IMR-90 (cell line): Measurements from ENCODE around the gene MAPK11. TPM values are rescaled to one million over a fixed set of nuclear protein-coding genes. Genes with fewer than 3 reads are reported as not detected.

Experiments used
- ATAC-seq: fragments of 200-7000 bp; cut with Tn5 transposase; 2 replicates; pipeline ENCODE4 v1.9.1; 2020; ENCODE audit warnings: low read depth, mild to moderate bottlenecking, moderate library complexity
- BruUV-seq: library from RNA; stranded (reverse); fragments of 400-500 nt; replicated peaks from 2 replicates; lab custom pipeline; 2021; lab: Mats Ljungman, UMichigan
- CTCF ChIA-PET: fragments of 300-600 bp; formaldehyde crosslinking; extraction: SDS; loops from one replicate; lab custom pipeline; 2021; ENCODE audit warnings: antibody characterized with exemption; lab: Yijun Ruan, JAX
- POLR2A ChIA-PET: fragments of 300-600 bp; sonication (Branson Sonifier 250); formaldehyde crosslinking; loops from one replicate; lab custom pipeline; 2022; ENCODE audit warnings: antibody characterized with exemption; ENCODE audit not compliant: unreplicated experiment; lab: Charles Lee
- DNase-seq: peaks from one replicate; pipeline ENCODE4 v3.0.0; 2013
- H2AFZ ChIP-seq: replicated peaks from 2 replicates; pipeline ENCODE3; 2013; ENCODE audit warnings: low read length, mild to moderate bottlenecking; ENCODE audit not compliant: poor library complexity
- H2AK5ac ChIP-seq: 2 replicates; pipeline ENCODE4 v1.6.1; 2013; ENCODE audit warnings: low read depth, low read length, inconsistent platforms
- H2AK9ac ChIP-seq: replicated peaks from 2 replicates; pipeline ENCODE3; 2013; ENCODE audit warnings: mild to moderate bottlenecking, low read depth, low read length, moderate library complexity; ENCODE audit not compliant: poor library complexity
- H2BK120ac ChIP-seq: 2 replicates; pipeline ENCODE4 v1.6.1; 2013; ENCODE audit warnings: low read depth, low read length, inconsistent platforms
- H2BK15ac ChIP-seq: 3 replicates; pipeline ENCODE4 v1.6.1; 2013; ENCODE audit warnings: low read depth, low read length, inconsistent platforms
- H2BK20ac ChIP-seq: 2 replicates; pipeline ENCODE4 v1.6.1; 2013; ENCODE audit warnings: low read depth, mild to moderate bottlenecking, inconsistent platforms, low read length, moderate library complexity
- H2BK5ac ChIP-seq: 2 replicates; pipeline ENCODE4 v1.6.1; 2013; ENCODE audit warnings: mild to moderate bottlenecking, low read depth, low read length, inconsistent platforms; ENCODE audit not compliant: poor library complexity, severe bottlenecking
- H3K14ac ChIP-seq: replicated peaks from 2 replicates; pipeline ENCODE4 v1.6.1; 2013; ENCODE audit warnings: low read depth, low read length, inconsistent platforms
- H3K18ac ChIP-seq: 2 replicates; pipeline ENCODE4 v1.6.1; 2013; ENCODE audit warnings: low read depth, low read length, control low read depth
- H3K23ac ChIP-seq: 2 replicates; pipeline ENCODE4 v1.6.1; 2013; ENCODE audit warnings: low read depth, low read length, inconsistent platforms
- H3K27ac ChIP-seq: 2 replicates; pipeline ENCODE4 v1.5.1; 2013; ENCODE audit warnings: mild to moderate bottlenecking, control low read depth, low read length; ENCODE audit not compliant: insufficient read depth
- H3K27me3 ChIP-seq: 2 replicates; pipeline ENCODE4 v1.6.1; 2013; ENCODE audit warnings: low read length; ENCODE audit not compliant: control insufficient read depth, insufficient read depth
- H3K36me3 ChIP-seq: 2 replicates; pipeline ENCODE4 v1.6.1; 2013; ENCODE audit warnings: low read length, mixed read lengths; ENCODE audit not compliant: control insufficient read depth, insufficient read depth
- H3K4ac ChIP-seq: 2 replicates; pipeline ENCODE4 v1.6.1; 2013; ENCODE audit warnings: low read depth, low read length, inconsistent platforms
- H3K4me1 ChIP-seq: 2 replicates; pipeline ENCODE4 v1.6.1; 2013; ENCODE audit warnings: low read length, mixed read lengths; ENCODE audit not compliant: control insufficient read depth, insufficient read depth
- H3K4me2 ChIP-seq: 2 replicates; pipeline ENCODE4 v1.6.1; 2013; ENCODE audit warnings: low read depth, mild to moderate bottlenecking, control low read depth, low read length, moderate library complexity
- H3K4me3 ChIP-seq: 2 replicates; pipeline ENCODE4 v1.5.1; 2013; ENCODE audit warnings: low read depth, mild to moderate bottlenecking, control low read depth, low read length, moderate library complexity; ENCODE audit not compliant: insufficient read depth
- H3K56ac ChIP-seq: 2 replicates; pipeline ENCODE4 v1.6.1; 2013; ENCODE audit warnings: low read length, inconsistent platforms; ENCODE audit not compliant: insufficient read depth; ENCODE audit errors: extremely low read depth
- H3K79me1 ChIP-seq, 2 experiments: 2 replicates each; pipeline ENCODE4 v1.6.1; 2013; ENCODE audit warnings: low read length in 2 of 2, inconsistent platforms in 1 of 2, low read depth in 1 of 2
- H3K9ac ChIP-seq: 2 replicates; pipeline ENCODE4 v1.6.1; 2013; ENCODE audit warnings: low read depth, low read length, control low read depth
- H3K9me1 ChIP-seq: 2 replicates; pipeline ENCODE4 v1.6.1; 2013; ENCODE audit warnings: low read length, inconsistent platforms; ENCODE audit not compliant: insufficient read depth
- H3K9me3 ChIP-seq: 2 replicates; pipeline ENCODE4 v1.6.1; 2013; ENCODE audit warnings: low read length; ENCODE audit not compliant: control insufficient read depth, insufficient read depth
- H4K20me1 ChIP-seq: 2 replicates; pipeline ENCODE4 v1.6.1; 2013; ENCODE audit warnings: low read length, inconsistent platforms; ENCODE audit not compliant: insufficient read depth
- H4K5ac ChIP-seq: 2 replicates; pipeline ENCODE4 v1.6.1; 2013; ENCODE audit warnings: mild to moderate bottlenecking, low read depth, low read length, control low read depth
- H4K8ac ChIP-seq, 2 experiments: 2 replicates each; pipeline ENCODE4 v1.6.1; 2013; ENCODE audit warnings: low read depth in 2 of 2, low read length in 2 of 2, control low read depth in 1 of 2, inconsistent platforms in 1 of 2
- H4K91ac ChIP-seq: 2 replicates; pipeline ENCODE4 v1.6.1; 2013; ENCODE audit warnings: low read depth, low read length, inconsistent platforms; ENCODE audit not compliant: insufficient read depth
- BHLHE40 ChIP-seq: fragments of 150-350 bp; IDR thresholded peaks from 2 replicates; pipeline ENCODE4 v1.6.1; 2016; ENCODE audit warnings: mild to moderate bottlenecking, low read depth, low read length
- CTCF ChIP-seq: conservative IDR thresholded peaks from 2 replicates; pipeline ENCODE4 v1.5.1; 2012; ENCODE audit warnings: mild to moderate bottlenecking, low read depth, low read length, improper control_type of control experiment
- MAFK ChIP-seq: IDR thresholded peaks from 2 replicates; pipeline ENCODE4 v1.6.1; 2012; ENCODE audit warnings: low read depth, low read length, improper control_type of control experiment
- MXI1 ChIP-seq: IDR thresholded peaks from 2 replicates; pipeline ENCODE4 v1.6.1; 2012; ENCODE audit warnings: low read depth, mild to moderate bottlenecking, low read length, moderate library complexity, borderline replicate concordance
- NFE2L2 ChIP-seq: fragments of 150-350 bp; IDR thresholded peaks from 2 replicates; pipeline ENCODE4 v1.6.1; 2016; ENCODE audit warnings: low read depth, mild to moderate bottlenecking, low read length
- POLR2A ChIP-seq: IDR thresholded peaks from 2 replicates; pipeline ENCODE4 v1.6.1; 2012; ENCODE audit warnings: mild to moderate bottlenecking, low read depth, low read length
- RAD21 ChIP-seq: IDR thresholded peaks from 2 replicates; pipeline ENCODE4 v1.6.1; 2012; ENCODE audit warnings: low read length, improper control_type of control experiment
- USF2 ChIP-seq: fragments of 150-350 bp; IDR thresholded peaks from 2 replicates; pipeline ENCODE4 v1.6.1; 2017; ENCODE audit warnings: mild to moderate bottlenecking, antibody characterized with exemption, low read length, low read depth
- WGBS, 2 experiments: methylation state at CpG; one replicate each; pipeline versions ENCODE4 v1.1.5 to v1.1.7; 2013; ENCODE audit warnings: missing lambda C conversion rate in 2 of 2; ENCODE audit not compliant: insufficient read length in 1 of 2; ENCODE audit errors: extremely low coverage in 2 of 2; 5-methylcytosine and 5-hydroxymethylcytosine counted together
- dilution Hi-C: fragments of 300-500 bp; cut with HindIII; formaldehyde crosslinking; loops from one replicate; pipeline ENCODE4 v1.14.3; 2018; ENCODE audit warnings: low sequenced_read_pairs; ENCODE audit not compliant: unreplicated experiment
- in situ Hi-C: fragments of 300-500 bp; cut with MboI; formaldehyde crosslinking; loops from 3 replicates; pipeline ENCODE4 v1.14.3; 2019; ENCODE audit warnings: low sequenced_read_pairs, inconsistent platforms, mixed read lengths
- intact Hi-C: fragments of 100-400 bp; cut with micrococcal nuclease; formaldehyde crosslinking; loops from 2 replicates; pipeline ENCODE4 v1.10.0; 2022
- polyA plus RNA-seq, 3 experiments: library from polyadenylated mRNA; depleted of rRNA; stranded (reverse); fragments of >200 nt; gene quantifications; 2 replicates each; pipeline ENCODE4 v1.2.3, GENCODE V29; 2012; ENCODE audit warnings: low replicate concordance in 1 of 3
- total RNA-seq: library from RNA; depleted of rRNA; stranded (reverse); fragments of >200 nt; gene quantifications from 2 replicates; pipeline ENCODE4 v1.2.3, GENCODE V29; 2012

Gene MAPK11
- total and polyA plus RNA-seq, 2 of the 4 experiments (the other 2 are of a cell fraction): 8.1 to 14.4 TPM

- no peak overlapping the region for H4K5ac ChIP-seq
- DNase-seq: no peak
Measured at GRCh38 chr22:50318698-50319411, 48.7 kb upstream of the MAPK11 start.

More at GRCh38 chr22:50318698-50319411, 48.7 kb upstream of the MAPK11 start:
- intact Hi-C loops (no loop called here), dilution Hi-C loops (no loop called here), in situ Hi-C loops (no loop called here)
- H4K91ac ChIP-seq: no peak overlapping the region
- TF ChIP-seq MXI1: no peak
- no peak for TF ChIP-seq MAFK
- TF ChIP-seq NFE2L2: no peak
- no peak for TF ChIP-seq USF2
- TF ChIP-seq CTCF: no peak
- no peak for TF ChIP-seq BHLHE40
- TF ChIP-seq POLR2A: no peak
- no peak for TF ChIP-seq RAD21
- peaks cover 3% of the 10 kb centered on the region; the same call in 1 of the 2 replicates for H3K27me3 ChIP-seq
- ATAC-seq: no peak
- WGBS, 2 experiments: 72% methylated on average over 17 of the region's 21 CpGs; no CpG with 5 or more reads in 1 of the 2 experiments
- no peak overlapping the region for H3K14ac ChIP-seq
- no peaks in the 10 kb centered on the region for H4K20me1 ChIP-seq
- H3K4me2 ChIP-seq: no peak overlapping the region
- no peak overlapping the region for H3K9ac ChIP-seq
- ChIA-PET CTCF (no interaction called here), POLR2A (no interaction called here)
- H2AFZ ChIP-seq: no peak overlapping the region
- no peak overlapping the region for H2AK5ac ChIP-seq
- no peak overlapping the region for H2BK120ac ChIP-seq
- no peaks in the 10 kb centered on the region for H3K9me3 ChIP-seq
- H3K56ac ChIP-seq: no peak overlapping the region
- H4K8ac ChIP-seq: no peak overlapping the region
- H3K79me1 ChIP-seq: no peaks in the 10 kb centered on the region
- no peak overlapping the region for H3K27ac ChIP-seq
- no peak overlapping the region for H3K18ac ChIP-seq
- H3K4ac ChIP-seq: no peak overlapping the region
- H3K4me1 ChIP-seq: no peaks in the 10 kb centered on the region
- no peak overlapping the region for H2AK9ac ChIP-seq
- H3K9me1 ChIP-seq: no peaks in the 10 kb centered on the region
- H2BK15ac ChIP-seq: no peak overlapping the region
- no peak overlapping the region for H2BK5ac ChIP-seq
- BruUV-seq: no TSS peak
- H2BK20ac ChIP-seq: no peak overlapping the region
- no peaks in the 10 kb centered on the region for H3K36me3 ChIP-seq
- H3K23ac ChIP-seq: no peak overlapping the region
- H3K4me3 ChIP-seq: no peak overlapping the region
